ENCODE data around the gene TFB1M.
"Not testable (repeated sequence)": the region's sequence is repeated elsewhere in the genome, so short reads cannot be mapped to it uniquely, and the experiment has no call there.

The TFB1M gene

GRCh38 chr6:155344341-155345006 is 30.2 kb upstream of the TFB1M start:
- no peak overlapping the region for H3K27ac ChIP-seq (ENCODE audit: low read depth, low read length)
- H3K36me3 ChIP-seq (ENCODE audit: control insufficient read depth, insufficient read depth, low read length), result no peaks in the 10 kb centered on the region
- no peak overlapping the region for H4K8ac ChIP-seq (ENCODE audit: low read depth, low read length)
- no peak overlapping the region for H3K4me2 ChIP-seq (ENCODE audit: low read length)
- H3K4ac ChIP-seq (ENCODE audit: low read depth, low read length), result no peak overlapping the region
- no peak overlapping the region for H3K56ac ChIP-seq (ENCODE audit: low read length)
- H4K5ac ChIP-seq (ENCODE audit: low read length), result no peak overlapping the region
- no peaks in the 10 kb centered on the region for H3K27me3 ChIP-seq (ENCODE audit: insufficient read depth, low read length, poor library complexity)
- no peaks in the 10 kb centered on the region for H3K79me2 ChIP-seq (ENCODE audit: control insufficient read depth, insufficient read depth, low read length)
- H2AK5ac ChIP-seq (ENCODE audit: low read length), result no peak overlapping the region
- no peaks in the 10 kb centered on the region for H3K79me1 ChIP-seq (ENCODE audit: low read length)
- H3K18ac ChIP-seq (ENCODE audit: low read length), result no peak overlapping the region
- no CpG with 5 or more reads among the region's 2 CpGs for WGBS (ENCODE audit: extremely low coverage, insufficient coverage, low lambda C conversion rate)
- H3K4me1 ChIP-seq (ENCODE audit: control insufficient read depth, low read depth, low read length), result no peaks in the 10 kb centered on the region
- H2BK120ac ChIP-seq (ENCODE audit: low read depth, low read length), result no peak overlapping the region
- no peak overlapping the region for H2BK5ac ChIP-seq (ENCODE audit: low read length)
- no peak overlapping the region for H3K23ac ChIP-seq (ENCODE audit: low read length)
- no peak overlapping the region for H2BK15ac ChIP-seq (replicated peaks; ENCODE audit: low read depth)
- no peak overlapping the region for H3K4me3 ChIP-seq (ENCODE audit: low read length)
- no peak for DNase-seq
- no peak overlapping the region for H3K9ac ChIP-seq (ENCODE audit: low read length)

GRCh38 chr6:155341130-155341828 is 27.0 kb upstream of the TFB1M start:
- H3K18ac ChIP-seq (ENCODE audit: low read length), result no peak overlapping the region
- H3K56ac ChIP-seq (ENCODE audit: low read length), result no peak overlapping the region
- H3K36me3 ChIP-seq (ENCODE audit: control insufficient read depth, insufficient read depth, low read length), result no peaks in the 10 kb centered on the region
- H3K4ac ChIP-seq (ENCODE audit: low read depth, low read length), result no peak overlapping the region
- no peaks in the 10 kb centered on the region for H3K79me2 ChIP-seq (ENCODE audit: control insufficient read depth, insufficient read depth, low read length)
- no peak for DNase-seq
- H4K8ac ChIP-seq (ENCODE audit: low read depth, low read length), result no peak overlapping the region
- no peaks in the 10 kb centered on the region for H3K79me1 ChIP-seq (ENCODE audit: low read length)
- H3K4me3 ChIP-seq (ENCODE audit: low read length), result no peak overlapping the region
- no peak overlapping the region for H2BK5ac ChIP-seq (ENCODE audit: low read length)
- no peak overlapping the region for H3K23ac ChIP-seq (ENCODE audit: low read length)
- H3K4me2 ChIP-seq (ENCODE audit: low read length), result no peak overlapping the region
- H4K5ac ChIP-seq (ENCODE audit: low read length), result no peak overlapping the region
- no peak overlapping the region for H2BK120ac ChIP-seq (ENCODE audit: low read depth, low read length)
- no peaks in the 10 kb centered on the region for H3K27me3 ChIP-seq (ENCODE audit: insufficient read depth, low read length, poor library complexity)
- no peak overlapping the region for H3K9ac ChIP-seq (ENCODE audit: low read length)
- H2BK15ac ChIP-seq (replicated peaks; ENCODE audit: low read depth), result no peak overlapping the region
- H3K4me1 ChIP-seq (ENCODE audit: control insufficient read depth, low read depth, low read length), result no peaks in the 10 kb centered on the region
- H2AK5ac ChIP-seq (ENCODE audit: low read length), result no peak overlapping the region
- WGBS (ENCODE audit: extremely low coverage, insufficient coverage, low lambda C conversion rate), result no CpG with 5 or more reads among the region's 2 CpGs
- no peak overlapping the region for H3K27ac ChIP-seq (ENCODE audit: low read depth, low read length)

DNA sequence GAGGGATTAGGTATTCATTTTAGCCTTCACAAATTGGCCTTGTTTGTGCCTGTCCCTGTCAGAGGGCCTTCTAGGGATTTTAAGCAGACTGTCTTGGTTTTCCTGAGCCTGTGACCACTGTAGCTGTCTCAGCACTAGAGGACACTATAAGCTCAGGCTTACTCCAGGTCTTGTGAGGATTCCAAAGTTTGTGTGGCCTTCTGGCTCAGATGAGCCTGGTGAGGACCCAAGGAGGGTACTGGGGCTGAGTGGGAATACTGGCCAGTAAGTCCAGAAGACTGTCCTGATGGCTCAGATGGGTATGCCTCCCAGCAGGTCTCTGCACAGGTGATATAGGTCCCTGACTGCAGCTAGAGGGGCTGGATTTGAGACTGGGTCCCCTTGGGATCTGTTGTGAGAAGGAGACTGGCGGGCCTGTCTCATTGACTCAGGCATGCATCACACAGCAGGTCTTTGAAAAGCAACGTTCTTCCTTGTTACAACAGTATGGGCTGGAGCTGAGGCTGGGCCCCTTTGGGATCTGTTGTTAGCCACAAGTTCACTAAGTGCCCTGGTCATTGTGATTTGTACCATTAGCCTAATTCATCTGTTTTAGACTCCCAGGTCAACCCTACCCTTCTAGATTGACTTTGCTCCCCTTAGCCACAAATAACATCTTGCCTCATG is 26.3 kb upstream of the TFB1M start:
- Histone ChIP-seq H3K23ac (ENCODE audit: low read length) (no peak overlapping the region), H3K79me1 (ENCODE audit: low read length) (no peaks in the 10 kb centered on the region), H3K79me2 (ENCODE audit: control insufficient read depth, insufficient read depth, low read length) (no peaks in the 10 kb centered on the region), H3K4ac (ENCODE audit: low read depth, low read length) (no peak overlapping the region), H4K8ac (ENCODE audit: low read depth, low read length) (no peak overlapping the region), H3K4me2 (ENCODE audit: low read length) (no peak overlapping the region), H3K27ac (ENCODE audit: low read depth, low read length) (no peak overlapping the region), H3K4me1 (ENCODE audit: control insufficient read depth, low read depth, low read length) (no peaks in the 10 kb centered on the region), H3K56ac (ENCODE audit: low read length) (no peak overlapping the region), H2AK5ac (ENCODE audit: low read length) (no peak overlapping the region), H4K5ac (ENCODE audit: low read length) (no peak overlapping the region), H3K4me3 (ENCODE audit: low read length) (no peak overlapping the region), H2BK120ac (ENCODE audit: low read depth, low read length) (no peak overlapping the region), H3K18ac (ENCODE audit: low read length) (no peak overlapping the region), H3K27me3 (ENCODE audit: insufficient read depth, low read length, poor library complexity) (no peaks in the 10 kb centered on the region), H3K36me3 (ENCODE audit: control insufficient read depth, insufficient read depth, low read length) (no peaks in the 10 kb centered on the region), H2BK5ac (ENCODE audit: low read length) (no peak overlapping the region), H2BK15ac (replicated peaks; ENCODE audit: low read depth) (no peak overlapping the region), H3K9ac (ENCODE audit: low read length) (no peak overlapping the region)
- peak; percentile 84 for DNase-seq
- WGBS (ENCODE audit: extremely low coverage, insufficient coverage, low lambda C conversion rate), result no CpG with 5 or more reads among the region's 2 CpGs

DNA sequence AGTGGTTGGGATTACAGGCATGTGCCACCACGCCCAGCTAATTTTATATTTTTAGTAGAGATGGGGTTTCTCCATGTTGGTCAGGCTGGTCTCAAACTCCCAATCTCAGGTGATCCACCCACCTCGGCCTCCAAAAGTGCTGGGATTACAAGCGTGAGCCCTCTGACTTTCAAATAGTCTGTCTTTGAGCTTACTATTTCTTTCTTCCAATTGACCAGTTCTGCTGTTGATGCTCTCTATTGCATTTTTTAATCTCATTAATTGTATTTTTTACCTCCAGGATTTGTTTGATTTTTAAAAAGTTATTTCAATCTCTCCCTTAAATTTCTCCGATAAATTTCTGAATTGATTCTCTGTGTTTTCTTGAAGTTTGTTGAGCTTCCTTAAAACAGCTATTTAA is 25.6 kb upstream of the TFB1M start:
- not testable (repeated sequence) for H2BK15ac ChIP-seq (replicated peaks; ENCODE audit: low read depth); H3K23ac ChIP-seq (ENCODE audit: low read length); H2BK120ac ChIP-seq (ENCODE audit: low read depth, low read length); H2BK5ac ChIP-seq (ENCODE audit: low read length); H3K4me1 ChIP-seq (ENCODE audit: control insufficient read depth, low read depth, low read length); H4K5ac ChIP-seq (ENCODE audit: low read length); DNase-seq; H3K79me2 ChIP-seq (ENCODE audit: control insufficient read depth, insufficient read depth, low read length); H3K18ac ChIP-seq (ENCODE audit: low read length); H4K8ac ChIP-seq (ENCODE audit: low read depth, low read length); H3K27me3 ChIP-seq (ENCODE audit: insufficient read depth, low read length, poor library complexity); H3K56ac ChIP-seq (ENCODE audit: low read length); H3K4ac ChIP-seq (ENCODE audit: low read depth, low read length); H3K79me1 ChIP-seq (ENCODE audit: low read length); H3K27ac ChIP-seq (ENCODE audit: low read depth, low read length); H3K9ac ChIP-seq (ENCODE audit: low read length); H3K4me3 ChIP-seq (ENCODE audit: low read length); H3K4me2 ChIP-seq (ENCODE audit: low read length); H2AK5ac ChIP-seq (ENCODE audit: low read length); H3K36me3 ChIP-seq (ENCODE audit: control insufficient read depth, insufficient read depth, low read length)
- WGBS (ENCODE audit: extremely low coverage, insufficient coverage, low lambda C conversion rate), result no CpG with 5 or more reads among the region's 4 CpGs

GRCh38 chr6:155338237-155338636 is 24.0 kb upstream of the TFB1M start:
- H3K56ac ChIP-seq (ENCODE audit: low read length); H3K79me1 ChIP-seq (ENCODE audit: low read length); H2BK5ac ChIP-seq (ENCODE audit: low read length); DNase-seq; H3K27ac ChIP-seq (ENCODE audit: low read depth, low read length); H3K18ac ChIP-seq (ENCODE audit: low read length); H4K8ac ChIP-seq (ENCODE audit: low read depth, low read length); H3K27me3 ChIP-seq (ENCODE audit: insufficient read depth, low read length, poor library complexity); H3K4ac ChIP-seq (ENCODE audit: low read depth, low read length); H3K4me1 ChIP-seq (ENCODE audit: control insufficient read depth, low read depth, low read length); H3K9ac ChIP-seq (ENCODE audit: low read length); H3K4me2 ChIP-seq (ENCODE audit: low read length); H3K23ac ChIP-seq (ENCODE audit: low read length); H2BK15ac ChIP-seq (replicated peaks; ENCODE audit: low read depth); H3K36me3 ChIP-seq (ENCODE audit: control insufficient read depth, insufficient read depth, low read length); H3K4me3 ChIP-seq (ENCODE audit: low read length); H2AK5ac ChIP-seq (ENCODE audit: low read length); H3K79me2 ChIP-seq (ENCODE audit: control insufficient read depth, insufficient read depth, low read length); H2BK120ac ChIP-seq (ENCODE audit: low read depth, low read length); H4K5ac ChIP-seq (ENCODE audit: low read length): not testable (repeated sequence)

Data from mesendoderm (in vitro differentiated cells).